GM23338 (cell line): ENCODE measurements around the gene PAPOLB. TPM values are rescaled to one million over a fixed set of nuclear protein-coding genes. Genes with fewer than 3 reads are reported as not detected.

Source experiments
- ATAC-seq: fragments of 200-7000 bp; cut with Tn5 transposase; 3 replicates; pipeline ENCODE4 v1.9.1; 2020
- DNase-seq: peaks from one replicate; pipeline ENCODE4 v3.0.0-alpha.2; 2015; ENCODE audit warnings: low spot score
- H2AFZ ChIP-seq: fragments of 200-600 bp; sonication (generic); 2 replicates; pipeline ENCODE4 v1.8.0; 2016; ENCODE audit warnings: antibody characterized with exemption, mild to moderate bottlenecking, moderate library complexity
- H3F3A ChIP-seq: fragments of 200-600 bp; sonication (generic); replicated peaks from 2 replicates; pipeline ENCODE4 v1.8.0; 2017; ENCODE audit warnings: antibody characterized with exemption, mixed run types, low read depth
- H3K27ac ChIP-seq: fragments of 200-600 bp; sonication (generic); 2 replicates; pipeline ENCODE4 v1.6.1; 2016; ENCODE audit warnings: low read depth
- H3K27me3 ChIP-seq: fragments of 200-600 bp; sonication (generic); 2 replicates; pipeline ENCODE4 v1.8.0; 2016; ENCODE audit warnings: mild to moderate bottlenecking, mixed run types, moderate library complexity; ENCODE audit not compliant: insufficient read depth
- H3K36me3 ChIP-seq: fragments of 200-600 bp; sonication (generic); 2 replicates; pipeline ENCODE4 v1.8.0; 2016; ENCODE audit warnings: mild to moderate bottlenecking; ENCODE audit not compliant: insufficient read depth
- H3K4me1 ChIP-seq: fragments of 200-600 bp; sonication (generic); 2 replicates; pipeline ENCODE4 v1.8.0; 2016; ENCODE audit warnings: mild to moderate bottlenecking, moderate library complexity; ENCODE audit not compliant: insufficient read depth
- H3K4me2 ChIP-seq: fragments of 200-600 bp; sonication (generic); 2 replicates; pipeline ENCODE4 v1.7.1; 2017; ENCODE audit warnings: mixed run types
- H3K4me3 ChIP-seq: fragments of 200-600 bp; sonication (generic); 2 replicates; pipeline ENCODE4 v1.6.1; 2016; ENCODE audit warnings: mixed run types
- H3K79me2 ChIP-seq: fragments of 200-600 bp; sonication (generic); replicated peaks from 2 replicates; pipeline ENCODE4 v1.8.0; 2017; ENCODE audit warnings: mild to moderate bottlenecking; ENCODE audit not compliant: insufficient read depth
- H3K9me2 ChIP-seq: fragments of 200-600 bp; sonication (generic); 2 replicates; pipeline ENCODE4 v1.8.0; 2017; ENCODE audit not compliant: insufficient read depth
- H4K20me1 ChIP-seq: fragments of 200-600 bp; sonication (generic); replicated peaks from 2 replicates; pipeline ENCODE4 v1.8.0; 2017; ENCODE audit warnings: mild to moderate bottlenecking; ENCODE audit not compliant: insufficient read depth
- H3K27ac Mint-ChIP-seq: 2 replicates; pipeline ENCODE4 v1.8.0; 2020; ENCODE audit warnings: inconsistent platforms, mild to moderate bottlenecking, moderate library complexity, mixed read lengths
- H3K27me3 Mint-ChIP-seq: 3 replicates; pipeline ENCODE4 v1.8.0; 2022; ENCODE audit warnings: low read depth, mild to moderate bottlenecking, moderate library complexity, mixed read lengths, inconsistent platforms; ENCODE audit not compliant: insufficient read depth, poor library complexity
- H3K36me3 Mint-ChIP-seq: 3 replicates; pipeline ENCODE4 v1.8.0; 2021; ENCODE audit warnings: low read depth, mild to moderate bottlenecking, inconsistent platforms, moderate library complexity, mixed read lengths
- H3K4me1 Mint-ChIP-seq: 3 replicates; pipeline ENCODE4 v1.8.0; 2020; ENCODE audit warnings: mild to moderate bottlenecking, inconsistent platforms, mixed read lengths
- H3K4me3 Mint-ChIP-seq: 3 replicates; pipeline ENCODE4 v1.8.0; 2021; ENCODE audit warnings: moderate library complexity, mild to moderate bottlenecking, inconsistent platforms, mixed read lengths
- H3K9me3 Mint-ChIP-seq: 3 replicates; pipeline ENCODE4 v1.8.0; 2020; ENCODE audit warnings: moderate library complexity, mild to moderate bottlenecking, inconsistent platforms, mixed read lengths
- EZH2 ChIP-seq: fragments of 200-600 bp; sonication (generic); IDR thresholded peaks from one replicate; pipeline ENCODE4 v1.8.0; 2017; ENCODE audit warnings: antibody characterized with exemption, mild to moderate bottlenecking, low read depth; ENCODE audit not compliant: unreplicated experiment
- JUNB ChIP-seq: IDR thresholded peaks from one replicate; pipeline ENCODE4 v1.6.1; 2016; ENCODE audit warnings: antibody characterized with exemption; ENCODE audit not compliant: unreplicated experiment
- NANOG ChIP-seq: IDR thresholded peaks from 2 replicates; pipeline ENCODE4 v1.6.1; 2016; ENCODE audit warnings: antibody characterized with exemption, borderline replicate concordance
- STAT1 ChIP-seq: IDR thresholded peaks from one replicate; pipeline ENCODE4 v1.6.1; 2016; ENCODE audit warnings: antibody characterized with exemption; ENCODE audit not compliant: unreplicated experiment
- ZNF114 ChIP-seq: fragments of 250-450 bp; sonication (Bioruptor Pico); IDR thresholded peaks from 2 replicates; pipeline ENCODE4 v1.5.0; 2020; ENCODE audit warnings: mild to moderate bottlenecking, moderate library complexity
- ZNF331 ChIP-seq: fragments of 250-450 bp; sonication (Bioruptor Pico); IDR thresholded peaks from 2 replicates; pipeline ENCODE4 v1.5.0; 2020; ENCODE audit warnings: low read depth, mild to moderate bottlenecking, moderate library complexity
- ZNF462 ChIP-seq: fragments of 250-450 bp; sonication (Bioruptor Pico); IDR thresholded peaks from 2 replicates; pipeline ENCODE4 v1.5.0; 2020; ENCODE audit warnings: mild to moderate bottlenecking, moderate library complexity
- polyA plus RNA-seq: library from polyadenylated mRNA; unstranded; fragments of >200 nt; fragmentation: Nextera tagmentation; extraction: Ambion mirVana; gene quantifications from 2 replicates; pipeline ENCODE4 v1.2.1, GENCODE V29; 2016
- total RNA-seq: library from RNA; depleted of rRNA; stranded (reverse); fragments of >200 nt; shearing (Covaris generic); gene quantifications from 2 replicates; pipeline ENCODE4 v1.2.3, GENCODE V29; 2014
- TF ChIP-seq, protein P1 (sequence below): IDR thresholded peaks from 2 replicates; pipeline ENCODE4 v1.6.1; 2016; ENCODE audit warnings: antibody characterized with exemption

Gene PAPOLB
- total and polyA plus RNA-seq, 2 experiments from 2014 or later: 0.08 to 0.42 TPM

DNA sequence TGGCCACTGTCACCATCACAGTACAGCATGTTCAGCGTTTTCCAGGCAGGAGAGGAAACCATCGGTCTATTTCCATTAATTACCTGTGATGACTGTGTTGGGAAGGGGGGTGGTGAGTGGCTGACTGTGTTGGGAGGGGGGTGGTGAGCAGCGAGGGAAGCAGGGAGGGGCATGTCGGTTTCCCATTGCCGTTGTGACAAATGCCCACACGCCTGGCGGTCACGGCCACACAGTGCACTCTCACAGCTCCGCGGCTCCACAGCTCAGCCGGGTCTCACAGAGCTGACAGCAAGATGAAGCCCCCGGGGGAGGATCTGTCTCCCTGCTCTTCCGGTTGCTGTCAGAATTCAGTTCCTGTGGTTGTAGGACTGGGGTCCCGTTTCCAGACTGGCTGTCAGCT, 47.4 kb downstream of the PAPOLB start (continued):
- TF ChIP-seq ZNF462 (no peak), ZNF331 (no peak), JUNB (no peak), EZH2 (no peak)
- TF ChIP-seq, protein P1, sequence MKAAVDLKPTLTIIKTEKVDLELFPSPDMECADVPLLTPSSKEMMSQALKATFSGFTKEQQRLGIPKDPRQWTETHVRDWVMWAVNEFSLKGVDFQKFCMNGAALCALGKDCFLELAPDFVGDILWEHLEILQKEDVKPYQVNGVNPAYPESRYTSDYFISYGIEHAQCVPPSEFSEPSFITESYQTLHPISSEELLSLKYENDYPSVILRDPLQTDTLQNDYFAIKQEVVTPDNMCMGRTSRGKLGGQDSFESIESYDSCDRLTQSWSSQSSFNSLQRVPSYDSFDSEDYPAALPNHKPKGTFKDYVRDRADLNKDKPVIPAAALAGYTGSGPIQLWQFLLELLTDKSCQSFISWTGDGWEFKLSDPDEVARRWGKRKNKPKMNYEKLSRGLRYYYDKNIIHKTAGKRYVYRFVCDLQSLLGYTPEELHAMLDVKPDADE: no peak

GRCh38 chr7:4809666-4810065, 52.2 kb downstream of the PAPOLB start:
- Mint-ChIP-seq H3K9me3 (peaks cover 9% of the 10 kb centered on the region; the same call in 1 of the 3 replicates), H3K4me1 (no peaks in the 10 kb centered on the region; the same call in 2 of the 3 replicates), H3K27ac (no peak overlapping the region), H3K4me3 (no peak overlapping the region), H3K27me3 (peaks cover 13% of the 10 kb centered on the region), H3K36me3 (no peaks in the 10 kb centered on the region; the same call in 2 of the 3 replicates)
- Histone ChIP-seq H3K9me2 (no peaks in the 10 kb centered on the region), H3K27me3 (no peaks in the 10 kb centered on the region), H3K79me2 (no peaks in the 10 kb centered on the region), H3K4me2 (no peak overlapping the region), H3K4me1 (peaks cover 3% of the 10 kb centered on the region; the same call in 1 of the 2 replicates), H3K36me3 (no peaks in the 10 kb centered on the region), H3K4me3 (no peak overlapping the region), H2AFZ (no peak overlapping the region), H3K27ac (no peak overlapping the region), H4K20me1 (no peaks in the 10 kb centered on the region), H3F3A (no peaks in the 10 kb centered on the region)
- ATAC-seq: no peak
- DNase-seq: no peak
- no peak for TF ChIP-seq JUNB
- no peak for TF ChIP-seq NANOG
- TF ChIP-seq STAT1: no peak
- TF ChIP-seq ZNF462: no peak
- TF ChIP-seq ZNF114 (CRISPR knock-in tag): no peak
- TF ChIP-seq, protein P1: no peak
